A549 (cell line): ENCODE data around the gene TMEM259.
A peak's percentile ranks its signal among the peaks of the same experiment; 100 is the strongest.

ENCODE experiments used
- EHMT2 ChIP-seq: fragments of 200-600 bp; sonication (generic); IDR thresholded peaks from 2 replicates; pipeline ENCODE4 v1.6.1; 2016; ENCODE audit warnings: antibody characterized with exemption, low read depth, mild to moderate bottlenecking, moderate library complexity
- HDAC2 ChIP-seq: fragments of 200-600 bp; sonication (generic); IDR thresholded peaks from 2 replicates; pipeline ENCODE4 v1.6.1; 2016
- HOXB5 ChIP-seq: fragments of 250-450 bp; sonication (Bioruptor Pico); IDR thresholded peaks from 2 replicates; pipeline ENCODE4 v1.5.0; 2020; ENCODE audit warnings: mild to moderate bottlenecking, moderate library complexity
- JUNB ChIP-seq: fragments of >200 bp; sonication (Bioruptor Twin); formaldehyde crosslinking; IDR thresholded peaks from 2 replicates; pipeline ENCODE4 v1.6.1; 2016
- MYC ChIP-seq: IDR thresholded peaks from 2 replicates; pipeline ENCODE4 v1.6.1; 2012; ENCODE audit warnings: mild to moderate bottlenecking, inconsistent platforms, low read length, improper control_type of control experiment, borderline replicate concordance
- POLR2A ChIP-seq: IDR thresholded peaks from 2 replicates; pipeline ENCODE4 v1.6.1; 2012; ENCODE audit warnings: mild to moderate bottlenecking, low read length
- RCOR1 ChIP-seq: fragments of 150-350 bp; IDR thresholded peaks from 2 replicates; pipeline ENCODE4 v1.6.1; 2014; ENCODE audit warnings: antibody characterized with exemption, low read length, low read depth
- SMC3 ChIP-seq: fragments of >200 bp; sonication (Bioruptor Twin); formaldehyde crosslinking; IDR thresholded peaks from 3 replicates; pipeline ENCODE4 v1.6.1; 2018; ENCODE audit warnings: inconsistent platforms
- TFCP2L1 ChIP-seq: fragments of 250-450 bp; sonication (Bioruptor Pico); IDR thresholded peaks from 2 replicates; pipeline ENCODE4 v1.5.0; 2021; ENCODE audit warnings: mild to moderate bottlenecking
- TF ChIP-seq, protein P1 (sequence below): fragments of 250-450 bp; sonication (Bioruptor Pico); IDR thresholded peaks from 2 replicates; pipeline ENCODE4 v1.5.0; 2020; ENCODE audit warnings: low read depth, mild to moderate bottlenecking, moderate library complexity
- TF ChIP-seq, protein P2 (sequence below): fragments of >200 bp; sonication (Bioruptor Twin); formaldehyde crosslinking; IDR thresholded peaks from 3 replicates; pipeline ENCODE4 v1.5.1; 2016
- TF ChIP-seq, protein P3 (sequence below): IDR thresholded peaks from 2 replicates; pipeline ENCODE4 v1.6.1; 2012
- TF ChIP-seq, protein P4 (sequence below): fragments of 200-600 bp; sonication (generic); IDR thresholded peaks from 2 replicates; pipeline ENCODE4 v1.6.1; 2016; ENCODE audit warnings: antibody characterized with exemption, mild to moderate bottlenecking, moderate library complexity
- TF ChIP-seq, protein P5 (sequence below): fragments of 250-450 bp; sonication (Bioruptor Pico); IDR thresholded peaks from 2 replicates; pipeline ENCODE4 v1.5.0; 2021; ENCODE audit warnings: mild to moderate bottlenecking, moderate library complexity, borderline replicate concordance

DNA sequence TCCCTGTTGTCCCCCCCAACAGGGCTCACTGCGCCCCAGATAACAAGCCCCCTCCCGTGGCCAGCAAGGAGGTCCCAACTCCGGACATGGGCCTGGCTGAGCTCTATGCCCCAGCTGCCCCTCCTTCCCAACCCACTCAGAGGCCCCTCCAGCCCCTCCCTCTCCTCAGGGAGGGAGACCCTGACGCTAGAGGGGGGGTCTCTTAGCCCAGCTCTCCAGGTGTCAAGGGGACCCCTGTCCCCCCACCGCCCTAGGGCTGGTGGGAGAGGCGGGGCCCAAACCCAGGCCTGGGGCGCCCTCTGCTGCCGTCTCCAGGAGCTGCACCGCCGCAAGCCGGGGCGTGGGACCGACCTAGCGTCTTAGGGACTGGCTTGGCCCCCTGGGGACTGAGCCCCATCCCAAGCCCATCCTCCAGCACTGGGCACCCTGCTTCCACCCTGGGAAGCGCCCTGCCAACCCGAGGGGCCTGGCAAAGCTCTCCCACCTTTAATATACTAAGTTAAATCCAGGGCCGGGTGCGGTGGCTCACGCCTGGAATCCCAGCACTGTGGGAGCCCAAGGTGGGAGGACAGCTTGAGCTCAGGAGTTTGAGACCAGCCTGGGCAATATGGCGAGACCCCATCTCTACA is 19.3 kb downstream of the TMEM259 start:
- TF ChIP-seq POLR2A (no peak), HDAC2 (no peak), JUNB (no peak), SMC3 (peak; percentile 63), RCOR1 (no peak), MYC (no peak), HOXB5 (no peak), EHMT2 (no peak), TFCP2L1 (CRISPR knock-in tag) (no peak)
- TF ChIP-seq, protein P1, sequence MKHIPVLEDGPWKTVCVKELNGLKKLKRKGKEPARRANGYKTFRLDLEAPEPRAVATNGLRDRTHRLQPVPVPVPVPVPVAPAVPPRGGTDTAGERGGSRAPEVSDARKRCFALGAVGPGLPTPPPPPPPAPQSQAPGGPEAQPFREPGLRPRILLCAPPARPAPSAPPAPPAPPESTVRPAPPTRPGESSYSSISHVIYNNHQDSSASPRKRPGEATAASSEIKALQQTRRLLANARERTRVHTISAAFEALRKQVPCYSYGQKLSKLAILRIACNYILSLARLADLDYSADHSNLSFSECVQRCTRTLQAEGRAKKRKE (CRISPR knock-in tag), result no peak
- TF ChIP-seq, protein P2, sequence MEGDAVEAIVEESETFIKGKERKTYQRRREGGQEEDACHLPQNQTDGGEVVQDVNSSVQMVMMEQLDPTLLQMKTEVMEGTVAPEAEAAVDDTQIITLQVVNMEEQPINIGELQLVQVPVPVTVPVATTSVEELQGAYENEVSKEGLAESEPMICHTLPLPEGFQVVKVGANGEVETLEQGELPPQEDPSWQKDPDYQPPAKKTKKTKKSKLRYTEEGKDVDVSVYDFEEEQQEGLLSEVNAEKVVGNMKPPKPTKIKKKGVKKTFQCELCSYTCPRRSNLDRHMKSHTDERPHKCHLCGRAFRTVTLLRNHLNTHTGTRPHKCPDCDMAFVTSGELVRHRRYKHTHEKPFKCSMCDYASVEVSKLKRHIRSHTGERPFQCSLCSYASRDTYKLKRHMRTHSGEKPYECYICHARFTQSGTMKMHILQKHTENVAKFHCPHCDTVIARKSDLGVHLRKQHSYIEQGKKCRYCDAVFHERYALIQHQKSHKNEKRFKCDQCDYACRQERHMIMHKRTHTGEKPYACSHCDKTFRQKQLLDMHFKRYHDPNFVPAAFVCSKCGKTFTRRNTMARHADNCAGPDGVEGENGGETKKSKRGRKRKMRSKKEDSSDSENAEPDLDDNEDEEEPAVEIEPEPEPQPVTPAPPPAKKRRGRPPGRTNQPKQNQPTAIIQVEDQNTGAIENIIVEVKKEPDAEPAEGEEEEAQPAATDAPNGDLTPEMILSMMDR, result peak; percentile 74
- TF ChIP-seq, protein P3, sequence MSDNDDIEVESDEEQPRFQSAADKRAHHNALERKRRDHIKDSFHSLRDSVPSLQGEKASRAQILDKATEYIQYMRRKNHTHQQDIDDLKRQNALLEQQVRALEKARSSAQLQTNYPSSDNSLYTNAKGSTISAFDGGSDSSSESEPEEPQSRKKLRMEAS, result no peak
- TF ChIP-seq, protein P4, sequence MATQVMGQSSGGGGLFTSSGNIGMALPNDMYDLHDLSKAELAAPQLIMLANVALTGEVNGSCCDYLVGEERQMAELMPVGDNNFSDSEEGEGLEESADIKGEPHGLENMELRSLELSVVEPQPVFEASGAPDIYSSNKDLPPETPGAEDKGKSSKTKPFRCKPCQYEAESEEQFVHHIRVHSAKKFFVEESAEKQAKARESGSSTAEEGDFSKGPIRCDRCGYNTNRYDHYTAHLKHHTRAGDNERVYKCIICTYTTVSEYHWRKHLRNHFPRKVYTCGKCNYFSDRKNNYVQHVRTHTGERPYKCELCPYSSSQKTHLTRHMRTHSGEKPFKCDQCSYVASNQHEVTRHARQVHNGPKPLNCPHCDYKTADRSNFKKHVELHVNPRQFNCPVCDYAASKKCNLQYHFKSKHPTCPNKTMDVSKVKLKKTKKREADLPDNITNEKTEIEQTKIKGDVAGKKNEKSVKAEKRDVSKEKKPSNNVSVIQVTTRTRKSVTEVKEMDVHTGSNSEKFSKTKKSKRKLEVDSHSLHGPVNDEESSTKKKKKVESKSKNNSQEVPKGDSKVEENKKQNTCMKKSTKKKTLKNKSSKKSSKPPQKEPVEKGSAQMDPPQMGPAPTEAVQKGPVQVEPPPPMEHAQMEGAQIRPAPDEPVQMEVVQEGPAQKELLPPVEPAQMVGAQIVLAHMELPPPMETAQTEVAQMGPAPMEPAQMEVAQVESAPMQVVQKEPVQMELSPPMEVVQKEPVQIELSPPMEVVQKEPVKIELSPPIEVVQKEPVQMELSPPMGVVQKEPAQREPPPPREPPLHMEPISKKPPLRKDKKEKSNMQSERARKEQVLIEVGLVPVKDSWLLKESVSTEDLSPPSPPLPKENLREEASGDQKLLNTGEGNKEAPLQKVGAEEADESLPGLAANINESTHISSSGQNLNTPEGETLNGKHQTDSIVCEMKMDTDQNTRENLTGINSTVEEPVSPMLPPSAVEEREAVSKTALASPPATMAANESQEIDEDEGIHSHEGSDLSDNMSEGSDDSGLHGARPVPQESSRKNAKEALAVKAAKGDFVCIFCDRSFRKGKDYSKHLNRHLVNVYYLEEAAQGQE, result no peak
- TF ChIP-seq, protein P5, sequence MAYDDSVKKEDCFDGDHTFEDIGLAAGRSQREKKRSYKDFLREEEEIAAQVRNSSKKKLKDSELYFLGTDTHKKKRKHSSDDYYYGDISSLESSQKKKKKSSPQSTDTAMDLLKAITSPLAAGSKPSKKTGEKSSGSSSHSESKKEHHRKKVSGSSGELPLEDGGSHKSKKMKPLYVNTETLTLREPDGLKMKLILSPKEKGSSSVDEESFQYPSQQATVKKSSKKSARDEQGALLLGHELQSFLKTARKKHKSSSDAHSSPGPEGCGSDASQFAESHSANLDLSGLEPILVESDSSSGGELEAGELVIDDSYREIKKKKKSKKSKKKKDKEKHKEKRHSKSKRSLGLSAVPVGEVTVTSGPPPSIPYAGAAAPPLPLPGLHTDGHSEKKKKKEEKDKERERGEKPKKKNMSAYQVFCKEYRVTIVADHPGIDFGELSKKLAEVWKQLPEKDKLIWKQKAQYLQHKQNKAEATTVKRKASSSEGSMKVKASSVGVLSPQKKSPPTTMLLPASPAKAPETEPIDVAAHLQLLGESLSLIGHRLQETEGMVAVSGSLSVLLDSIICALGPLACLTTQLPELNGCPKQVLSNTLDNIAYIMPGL (CRISPR knock-in tag), result no peak
